ENCODE measurements around the gene CLEC2L.
"Not testable (repeated sequence)": the region's sequence is repeated elsewhere in the genome, so short reads cannot be mapped to it uniquely, and the experiment has no call there.

Gene CLEC2L

GRCh38 chr7:139523968-139524815, 707 bp downstream of the CLEC2L start:
- DNase-seq (ENCODE audit: low spot score), result no peak

- no peak for DNase-seq (ENCODE audit: low spot score)
Observed at GRCh38 chr7:139525239-139525638, 1.8 kb downstream of the CLEC2L start.

GRCh38 chr7:139525750-139526149, 2.3 kb downstream of the CLEC2L start:
- DNase-seq (ENCODE audit: low spot score), result no peak

GRCh38 chr7:139526578-139527544, 3.4 kb downstream of the CLEC2L start:
- peak; percentile 85 for DNase-seq (ENCODE audit: low spot score)

GRCh38 chr7:139531094-139531493, 7.6 kb downstream of the CLEC2L start:
- no peak for DNase-seq (ENCODE audit: low spot score)

- no peak for DNase-seq (ENCODE audit: low spot score)
Observed at GRCh38 chr7:139532636-139533155, 9.2 kb downstream of the CLEC2L start.

GRCh38 chr7:139534096-139534495, 10.6 kb downstream of the CLEC2L start:
- DNase-seq (ENCODE audit: low spot score), result no peak

GRCh38 chr7:139534966-139535651, 11.6 kb downstream of the CLEC2L start:
- DNase-seq (ENCODE audit: low spot score), result no peak

GRCh38 chr7:139536152-139536551, 12.7 kb downstream of the CLEC2L start:
- DNase-seq (ENCODE audit: low spot score), result no peak

GRCh38 chr7:139538881-139539635, 15.6 kb downstream of the CLEC2L start:
- DNase-seq (ENCODE audit: low spot score), result no peak

GRCh38 chr7:139540203-139540602, 16.7 kb downstream of the CLEC2L start:
- no peak for DNase-seq (ENCODE audit: low spot score)

- DNase-seq (ENCODE audit: low spot score), result no peak
Observed at GRCh38 chr7:139541600-139542307, 18.3 kb downstream of the CLEC2L start.

GRCh38 chr7:139542308-139543151, 19.0 kb downstream of the CLEC2L start:
- DNase-seq (ENCODE audit: low spot score), result no peak

- DNase-seq (ENCODE audit: low spot score), result no peak
Observed at GRCh38 chr7:139543801-139544603, 20.5 kb downstream of the CLEC2L start.

- DNase-seq (ENCODE audit: low spot score), result no peak
Observed at GRCh38 chr7:139544645-139545044, 21.2 kb downstream of the CLEC2L start.

GRCh38 chr7:139548302-139549028, 25.0 kb downstream of the CLEC2L start:
- DNase-seq (ENCODE audit: low spot score), result no peak

GRCh38 chr7:139553991-139554700, 30.7 kb downstream of the CLEC2L start:
- not testable (repeated sequence) for DNase-seq (ENCODE audit: low spot score)
